HepG2 (cell line): Measurements from ENCODE around the gene SERPINF2. TPM values are rescaled to one million over a fixed set of nuclear protein-coding genes. Genes with fewer than 3 reads are reported as not detected.
A peak's percentile ranks its signal among the peaks of the same experiment; 100 is the strongest.

Experiments used
- ARHGAP35 ChIP-seq: sonication (generic); formaldehyde crosslinking; IDR thresholded peaks from 2 replicates; pipeline ENCODE4 v1.9.0; 2022; ENCODE audit warnings: mild to moderate bottlenecking, inconsistent platforms, moderate library complexity, missing genetic modification reagents, borderline replicate concordance
- BORCS8-MEF2B ChIP-seq: sonication (generic); formaldehyde crosslinking; IDR thresholded peaks from 2 replicates; pipeline ENCODE4 v1.8.0; 2022; ENCODE audit warnings: mild to moderate bottlenecking, missing genetic modification reagents
- HNRNPH1 ChIP-seq: fragments of 200-400 bp; formaldehyde crosslinking; optimal IDR thresholded peaks from 2 replicates; pipeline ENCODE3; 2017; ENCODE audit warnings: mild to moderate bottlenecking, low read depth, low read length
- NFYB ChIP-seq: sonication (generic); formaldehyde crosslinking; IDR thresholded peaks from 2 replicates; pipeline ENCODE4 v1.4.0; 2020; ENCODE audit warnings: missing genetic modification reagents
- POLR2AphosphoS5 ChIP-seq: IDR thresholded peaks from 2 replicates; pipeline ENCODE4 v1.6.1; 2012; ENCODE audit warnings: low read depth, low read length
- SRSF9 ChIP-seq: fragments of 200-400 bp; formaldehyde crosslinking; IDR thresholded peaks from 2 replicates; pipeline ENCODE4 v1.6.1; 2018; ENCODE audit warnings: borderline replicate concordance, mild to moderate bottlenecking, low read depth, low read length; ENCODE audit not compliant: insufficient read depth, poor library complexity, severe bottlenecking
- ZNF224 ChIP-seq: sonication (generic); formaldehyde crosslinking; IDR thresholded peaks from 2 replicates; pipeline ENCODE4 v1.5.0; 2020; ENCODE audit warnings: mild to moderate bottlenecking, missing genetic modification reagents
- ZNF256 ChIP-seq: sonication (generic); formaldehyde crosslinking; conservative IDR thresholded peaks from 2 replicates; pipeline ENCODE4 v1.4.0; 2020; ENCODE audit warnings: missing genetic modification reagents
- ZNF670 ChIP-seq: sonication (generic); formaldehyde crosslinking; IDR thresholded peaks from 2 replicates; pipeline ENCODE4 v1.8.0; 2022; ENCODE audit warnings: mild to moderate bottlenecking, missing genetic modification reagents, borderline replicate concordance
- ZNF737 ChIP-seq: sonication (generic); formaldehyde crosslinking; IDR thresholded peaks from 2 replicates; pipeline ENCODE4 v1.5.0; 2020; ENCODE audit warnings: missing genetic modification reagents, mild to moderate bottlenecking, borderline replicate concordance
- ZNF878 ChIP-seq: sonication (generic); formaldehyde crosslinking; IDR thresholded peaks from 2 replicates; pipeline ENCODE4 v1.8.1; 2023; ENCODE audit warnings: mild to moderate bottlenecking, missing genetic modification reagents, moderate library complexity
- polyA plus RNA-seq, 8 experiments: library from polyadenylated mRNA; depleted of rRNA in 3 of 8; stranded (reverse) in 7 of 8; unstranded in 1 of 8; fragments of >200 nt; fragmentation: Illumina TruSeq in 4 of 8; extraction: Trizol in 4 of 8; gene quantifications; 2 replicates each; pipeline versions ENCODE4 v1.2.1 to v1.2.3, GENCODE V29; 2011 to 2016; ENCODE audit warnings: low read depth in 4 of 8, missing spikeins in 1 of 8, mixed read lengths in 1 of 8; ENCODE audit not compliant: insufficient read depth in 1 of 8
- total RNA-seq, 5 experiments: library from RNA; depleted of rRNA; stranded (reverse); fragments of >200 nt; fragmentation: Illumina TruSeq; extraction: Trizol; gene quantifications; 2 replicates each; pipeline ENCODE4 v1.2.3, GENCODE V29; 2016; ENCODE audit warnings: low read depth in 1 of 5
- TF ChIP-seq, protein P1 (sequence below): sonication (generic); formaldehyde crosslinking; IDR thresholded peaks from 2 replicates; pipeline ENCODE4 v1.5.1; 2020; ENCODE audit warnings: mild to moderate bottlenecking, missing genetic modification reagents, moderate library complexity
- TF ChIP-seq, protein P2 (sequence below): sonication (generic); formaldehyde crosslinking; IDR thresholded peaks from 2 replicates; pipeline ENCODE4 v1.5.0; 2020; ENCODE audit warnings: mild to moderate bottlenecking, missing genetic modification reagents
- TF ChIP-seq, protein P3 (sequence below): sonication (generic); formaldehyde crosslinking; conservative IDR thresholded peaks from 2 replicates; pipeline ENCODE4 v1.4.0; 2020; ENCODE audit warnings: missing genetic modification reagents
- TF ChIP-seq, protein P4 (sequence below): sonication (generic); formaldehyde crosslinking; IDR thresholded peaks from 2 replicates; pipeline ENCODE4 v1.5.0; 2020; ENCODE audit warnings: missing genetic modification reagents
- TF ChIP-seq, protein P5 (sequence below): sonication (generic); formaldehyde crosslinking; IDR thresholded peaks from 2 replicates; pipeline ENCODE4 v1.4.0; 2020; ENCODE audit warnings: missing genetic modification reagents
- TF ChIP-seq, protein P6 (sequence below): IDR thresholded peaks from 2 replicates; pipeline ENCODE4 v1.6.1; 2016; ENCODE audit warnings: low read depth

SERPINF2 gene
- total and polyA plus RNA-seq, 2 of the 13 experiments (the other 11 are each of a cell fraction or from before 2014, with no cell fraction given): 309 to 548 TPM

DNA sequence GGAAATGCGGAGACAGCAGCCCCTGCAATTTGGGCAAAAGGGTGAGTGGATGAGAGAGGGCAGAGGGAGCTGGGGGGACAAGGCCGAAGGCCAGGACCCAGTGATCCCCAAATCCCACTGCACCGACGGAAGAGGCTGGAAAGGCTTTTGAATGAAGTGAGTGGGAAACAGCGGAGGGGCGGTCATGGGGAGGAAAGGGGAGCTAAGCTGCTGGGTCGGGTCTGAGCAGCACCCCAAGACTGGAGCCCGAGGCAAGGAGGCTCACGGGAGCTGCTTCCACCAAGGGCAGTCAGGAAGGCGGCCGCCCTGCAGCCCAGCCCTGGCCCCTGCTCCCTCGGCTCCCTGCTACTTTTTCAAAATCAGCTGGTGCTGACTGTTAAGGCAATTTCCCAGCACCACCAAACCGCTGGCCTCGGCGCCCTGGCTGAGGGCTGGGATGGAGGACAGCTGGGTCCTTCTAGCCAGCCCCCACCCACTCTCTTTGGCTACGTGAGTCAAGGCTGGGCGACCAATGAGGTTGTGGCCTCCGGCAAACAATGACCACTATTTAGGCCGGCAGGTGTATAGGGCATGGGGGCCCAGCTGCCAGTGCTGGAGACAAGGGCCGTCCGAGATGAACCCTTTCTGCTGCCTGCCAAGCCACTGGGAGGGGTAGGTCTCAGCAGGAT lies 19.7 kb downstream of the SERPINF2 start (continued):
- TF ChIP-seq, protein P1, sequence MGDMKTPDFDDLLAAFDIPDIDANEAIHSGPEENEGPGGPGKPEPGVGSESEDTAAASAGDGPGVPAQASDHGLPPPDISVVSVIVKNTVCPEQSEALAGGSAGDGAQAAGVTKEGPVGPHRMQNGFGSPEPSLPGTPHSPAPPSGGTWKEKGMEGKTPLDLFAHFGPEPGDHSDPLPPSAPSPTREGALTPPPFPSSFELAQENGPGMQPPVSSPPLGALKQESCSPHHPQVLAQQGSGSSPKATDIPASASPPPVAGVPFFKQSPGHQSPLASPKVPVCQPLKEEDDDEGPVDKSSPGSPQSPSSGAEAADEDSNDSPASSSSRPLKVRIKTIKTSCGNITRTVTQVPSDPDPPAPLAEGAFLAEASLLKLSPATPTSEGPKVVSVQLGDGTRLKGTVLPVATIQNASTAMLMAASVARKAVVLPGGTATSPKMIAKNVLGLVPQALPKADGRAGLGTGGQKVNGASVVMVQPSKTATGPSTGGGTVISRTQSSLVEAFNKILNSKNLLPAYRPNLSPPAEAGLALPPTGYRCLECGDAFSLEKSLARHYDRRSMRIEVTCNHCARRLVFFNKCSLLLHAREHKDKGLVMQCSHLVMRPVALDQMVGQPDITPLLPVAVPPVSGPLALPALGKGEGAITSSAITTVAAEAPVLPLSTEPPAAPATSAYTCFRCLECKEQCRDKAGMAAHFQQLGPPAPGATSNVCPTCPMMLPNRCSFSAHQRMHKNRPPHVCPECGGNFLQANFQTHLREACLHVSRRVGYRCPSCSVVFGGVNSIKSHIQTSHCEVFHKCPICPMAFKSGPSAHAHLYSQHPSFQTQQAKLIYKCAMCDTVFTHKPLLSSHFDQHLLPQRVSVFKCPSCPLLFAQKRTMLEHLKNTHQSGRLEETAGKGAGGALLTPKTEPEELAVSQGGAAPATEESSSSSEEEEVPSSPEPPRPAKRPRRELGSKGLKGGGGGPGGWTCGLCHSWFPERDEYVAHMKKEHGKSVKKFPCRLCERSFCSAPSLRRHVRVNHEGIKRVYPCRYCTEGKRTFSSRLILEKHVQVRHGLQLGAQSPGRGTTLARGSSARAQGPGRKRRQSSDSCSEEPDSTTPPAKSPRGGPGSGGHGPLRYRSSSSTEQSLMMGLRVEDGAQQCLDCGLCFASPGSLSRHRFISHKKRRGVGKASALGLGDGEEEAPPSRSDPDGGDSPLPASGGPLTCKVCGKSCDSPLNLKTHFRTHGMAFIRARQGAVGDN (CRISPR knock-in tag): no peak; the same call in 1 of the 2 replicates
- TF ChIP-seq, protein P2, sequence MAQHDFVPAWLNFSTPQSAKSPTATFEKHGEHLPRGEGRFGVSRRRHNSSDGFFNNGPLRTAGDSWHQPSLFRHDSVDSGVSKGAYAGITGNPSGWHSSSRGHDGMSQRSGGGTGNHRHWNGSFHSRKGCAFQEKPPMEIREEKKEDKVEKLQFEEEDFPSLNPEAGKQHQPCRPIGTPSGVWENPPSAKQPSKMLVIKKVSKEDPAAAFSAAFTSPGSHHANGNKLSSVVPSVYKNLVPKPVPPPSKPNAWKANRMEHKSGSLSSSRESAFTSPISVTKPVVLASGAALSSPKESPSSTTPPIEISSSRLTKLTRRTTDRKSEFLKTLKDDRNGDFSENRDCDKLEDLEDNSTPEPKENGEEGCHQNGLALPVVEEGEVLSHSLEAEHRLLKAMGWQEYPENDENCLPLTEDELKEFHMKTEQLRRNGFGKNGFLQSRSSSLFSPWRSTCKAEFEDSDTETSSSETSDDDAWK (CRISPR knock-in tag): no peak
- no peak for TF ChIP-seq ZNF737 (CRISPR knock-in tag)
- no peak for TF ChIP-seq SRSF9
- no peak for TF ChIP-seq ARHGAP35 (CRISPR knock-in tag)
- TF ChIP-seq POLR2AphosphoS5: peak; percentile 35; the same call in 1 of the 2 replicates
- TF ChIP-seq ZNF224 (CRISPR knock-in tag): no peak
- TF ChIP-seq, protein P3, sequence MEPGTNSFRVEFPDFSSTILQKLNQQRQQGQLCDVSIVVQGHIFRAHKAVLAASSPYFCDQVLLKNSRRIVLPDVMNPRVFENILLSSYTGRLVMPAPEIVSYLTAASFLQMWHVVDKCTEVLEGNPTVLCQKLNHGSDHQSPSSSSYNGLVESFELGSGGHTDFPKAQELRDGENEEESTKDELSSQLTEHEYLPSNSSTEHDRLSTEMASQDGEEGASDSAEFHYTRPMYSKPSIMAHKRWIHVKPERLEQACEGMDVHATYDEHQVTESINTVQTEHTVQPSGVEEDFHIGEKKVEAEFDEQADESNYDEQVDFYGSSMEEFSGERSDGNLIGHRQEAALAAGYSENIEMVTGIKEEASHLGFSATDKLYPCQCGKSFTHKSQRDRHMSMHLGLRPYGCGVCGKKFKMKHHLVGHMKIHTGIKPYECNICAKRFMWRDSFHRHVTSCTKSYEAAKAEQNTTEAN (CRISPR knock-in tag): 0 out of 2 replicates have a peak, but pooled peaks have one; percentile 17
- TF ChIP-seq BORCS8-MEF2B (CRISPR knock-in tag): no peak; the same call in 1 of the 2 replicates
- no peak for TF ChIP-seq HNRNPH1
- TF ChIP-seq NFYB (CRISPR knock-in tag): peak; percentile 64; the same call in 1 of the 2 replicates
- no peak for TF ChIP-seq ZNF256 (CRISPR knock-in tag)
- no peak for TF ChIP-seq ZNF878 (CRISPR knock-in tag)
- TF ChIP-seq, protein P4, sequence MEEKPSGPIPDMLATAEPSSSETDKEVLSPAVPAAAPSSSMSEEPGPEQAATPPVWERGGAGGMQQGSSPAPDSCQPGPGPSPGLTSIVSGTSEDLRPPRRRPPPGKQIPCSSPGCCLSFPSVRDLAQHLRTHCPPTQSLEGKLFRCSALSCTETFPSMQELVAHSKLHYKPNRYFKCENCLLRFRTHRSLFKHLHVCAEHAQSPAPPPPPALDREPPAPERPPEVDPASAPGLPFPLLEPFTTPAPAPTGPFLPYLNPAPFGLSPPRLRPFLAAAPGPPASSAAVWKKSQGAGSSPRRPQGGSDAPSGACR (CRISPR knock-in tag): no peak
- TF ChIP-seq, protein P5, sequence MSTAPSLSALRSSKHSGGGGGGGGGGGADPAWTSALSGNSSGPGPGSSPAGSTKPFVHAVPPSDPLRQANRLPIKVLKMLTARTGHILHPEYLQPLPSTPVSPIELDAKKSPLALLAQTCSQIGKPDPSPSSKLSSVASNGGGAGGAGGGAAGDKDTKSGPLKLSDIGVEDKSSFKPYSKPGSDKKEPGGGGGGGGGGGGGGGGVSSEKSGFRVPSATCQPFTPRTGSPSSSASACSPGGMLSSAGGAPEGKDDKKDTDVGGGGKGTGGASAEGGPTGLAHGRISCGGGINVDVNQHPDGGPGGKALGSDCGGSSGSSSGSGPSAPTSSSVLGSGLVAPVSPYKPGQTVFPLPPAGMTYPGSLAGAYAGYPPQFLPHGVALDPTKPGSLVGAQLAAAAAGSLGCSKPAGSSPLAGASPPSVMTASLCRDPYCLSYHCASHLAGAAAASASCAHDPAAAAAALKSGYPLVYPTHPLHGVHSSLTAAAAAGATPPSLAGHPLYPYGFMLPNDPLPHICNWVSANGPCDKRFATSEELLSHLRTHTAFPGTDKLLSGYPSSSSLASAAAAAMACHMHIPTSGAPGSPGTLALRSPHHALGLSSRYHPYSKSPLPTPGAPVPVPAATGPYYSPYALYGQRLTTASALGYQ: no peak
- TF ChIP-seq, protein P6, sequence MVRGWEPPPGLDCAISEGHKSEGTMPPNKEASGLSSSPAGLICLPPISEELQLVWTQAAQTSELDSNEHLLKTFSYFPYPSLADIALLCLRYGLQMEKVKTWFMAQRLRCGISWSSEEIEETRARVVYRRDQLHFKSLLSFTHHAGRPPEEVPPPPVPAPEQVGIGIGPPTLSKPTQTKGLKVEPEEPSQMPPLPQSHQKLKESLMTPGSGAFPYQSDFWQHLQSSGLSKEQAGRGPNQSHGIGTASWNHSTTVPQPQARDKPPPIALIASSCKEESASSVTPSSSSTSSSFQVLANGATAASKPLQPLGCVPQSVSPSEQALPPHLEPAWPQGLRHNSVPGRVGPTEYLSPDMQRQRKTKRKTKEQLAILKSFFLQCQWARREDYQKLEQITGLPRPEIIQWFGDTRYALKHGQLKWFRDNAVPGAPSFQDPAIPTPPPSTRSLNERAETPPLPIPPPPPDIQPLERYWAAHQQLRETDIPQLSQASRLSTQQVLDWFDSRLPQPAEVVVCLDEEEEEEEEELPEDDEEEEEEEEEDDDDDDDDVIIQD: no peak
- TF ChIP-seq ZNF670 (CRISPR knock-in tag): no peak
